ENCODE results near the gene TRPC5OS. TPM values are rescaled to one million over a fixed set of nuclear protein-coding genes. Genes with fewer than 3 reads are reported as not detected.

TRPC5OS gene
- total and polyA plus RNA-seq, 2 of the 8 experiments (the other 6 are each of a cell fraction or from before 2014, with no cell fraction given) = not detected

GRCh38 chrX:111888600-111888999 is 12.6 kb downstream of the TRPC5OS start:
- no peaks in the 10 kb centered on the region for H3K79me2 ChIP-seq (ENCODE audit: control insufficient read depth in 1 of 2, insufficient read depth in 2 of 2, low read length in 2 of 2)
- H3K23me2 ChIP-seq (ENCODE audit: low read depth, low read length) = no peaks in the 10 kb centered on the region
- H3K23ac ChIP-seq (ENCODE audit: insufficient read length) = no peak overlapping the region
- H4K20me1 ChIP-seq (replicated peaks in 1 of 2; ENCODE audit: control insufficient read depth in 1 of 2, insufficient read depth in 2 of 2, low read length in 2 of 2) = no peaks in the 10 kb centered on the region
- H2BK12ac ChIP-seq (ENCODE audit: low read depth, low read length) = no peak overlapping the region
- no peak overlapping the region for H3K18ac ChIP-seq (ENCODE audit: extremely low read depth, low read length)
- H4K5ac ChIP-seq (ENCODE audit: insufficient read length, low read depth, low read length) = no peak overlapping the region
- CTCF ChIA-PET (ENCODE audit: partially characterized antibody) = interaction anchor here (1.2 kb wide), 1 partner anchor 19 kb away, joined by 3 read pairs; no protein-coding TSS in a partner anchor
- H4K8ac ChIP-seq (ENCODE audit: extremely low read depth, insufficient read depth, low read length) = no peak overlapping the region
- no peaks in the 10 kb centered on the region for H3K79me1 ChIP-seq (ENCODE audit: low read depth, low read length)
- POLR2A ChIA-PET (ENCODE audit: partially characterized antibody) = no interaction called here
- H3K9ac ChIP-seq (replicated peaks in 1 of 4; ENCODE audit: extremely low read depth in 1 of 4, low read depth in 3 of 4, low read length in 3 of 4) = no peak overlapping the region
- H3K4ac ChIP-seq (replicated peaks; ENCODE audit: insufficient read length, low read depth, low read length) = no peak overlapping the region
- TF ChIP-seq MAFK (IDR thresholded peaks at IDR 0.05; ENCODE audit: low read depth, low read length) (no peak), EGR1 (IDR thresholded peaks at IDR 0.05; ENCODE audit: borderline replicate concordance, low read depth, low read length) (no peak), SIX5 (IDR thresholded peaks at IDR 0.05; ENCODE audit: low read depth, low read length) (no peak), NANOG (IDR thresholded peaks at IDR 0.05; ENCODE audit: insufficient read depth, low read depth, low read length, poor library complexity, severe bottlenecking) (no peak), CTBP2 (IDR thresholded peaks at IDR 0.05; ENCODE audit: borderline replicate concordance, insufficient read depth, insufficient read length, low read length) (no peak)
- TF ChIP-seq, protein P1, sequence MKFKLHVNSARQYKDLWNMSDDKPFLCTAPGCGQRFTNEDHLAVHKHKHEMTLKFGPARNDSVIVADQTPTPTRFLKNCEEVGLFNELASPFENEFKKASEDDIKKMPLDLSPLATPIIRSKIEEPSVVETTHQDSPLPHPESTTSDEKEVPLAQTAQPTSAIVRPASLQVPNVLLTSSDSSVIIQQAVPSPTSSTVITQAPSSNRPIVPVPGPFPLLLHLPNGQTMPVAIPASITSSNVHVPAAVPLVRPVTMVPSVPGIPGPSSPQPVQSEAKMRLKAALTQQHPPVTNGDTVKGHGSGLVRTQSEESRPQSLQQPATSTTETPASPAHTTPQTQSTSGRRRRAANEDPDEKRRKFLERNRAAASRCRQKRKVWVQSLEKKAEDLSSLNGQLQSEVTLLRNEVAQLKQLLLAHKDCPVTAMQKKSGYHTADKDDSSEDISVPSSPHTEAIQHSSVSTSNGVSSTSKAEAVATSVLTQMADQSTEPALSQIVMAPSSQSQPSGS (IDR thresholded peaks at IDR 0.05; ENCODE audit: low read length) = no peak
- no peak overlapping the region for H3K27ac ChIP-seq (ENCODE audit: low read depth, low read length)
- H3K56ac ChIP-seq (replicated peaks; ENCODE audit: insufficient read length, low read depth, low read length) = no peak overlapping the region
- no peak overlapping the region for H2BK5ac ChIP-seq (ENCODE audit: low read depth, low read length)
- no peak overlapping the region for H2AK5ac ChIP-seq (ENCODE audit: low read depth, low read length)
- no peak overlapping the region for H2AFZ ChIP-seq (ENCODE audit: low read length)
- no peak for DNase-seq (ENCODE audit: low read depth in 1 of 2, low spot score in 2 of 2)
- no peak overlapping the region for H2BK20ac ChIP-seq (ENCODE audit: low read length)
- H4K91ac ChIP-seq (replicated peaks; ENCODE audit: insufficient read length, low read length) = no peak overlapping the region
- no peak overlapping the region for H3K14ac ChIP-seq (ENCODE audit: insufficient read length)
- 75% methylated on average over 1 of the region's 3 CpGs; no CpG with 5 or more reads in 1 of the 2 experiments for WGBS, 2 experiments (ENCODE audit: extremely low coverage in 1 of 2, insufficient coverage in 1 of 2, insufficient read length in 1 of 2, insufficient replicate concordance in 2 of 2, low coverage in 1 of 2, low lambda C conversion rate in 2 of 2, missing lambda C conversion rate in 1 of 2)
- no peak overlapping the region for H2BK15ac ChIP-seq (ENCODE audit: low read length)
- H3K4me3 ChIP-seq (ENCODE audit: extremely low read depth in 1 of 4, insufficient read depth in 2 of 4, low read depth in 3 of 4, low read length in 4 of 4) = no peak overlapping the region
- H3K9me3 ChIP-seq (ENCODE audit: insufficient read depth in 2 of 2, low read depth in 1 of 2, low read length in 1 of 2) = no peaks in the 10 kb centered on the region
- no peaks in the 10 kb centered on the region for H3K4me1 ChIP-seq (replicated peaks in 1 of 4; ENCODE audit: control insufficient read depth in 3 of 4, insufficient read depth in 4 of 4, low read length in 3 of 4)
- H3K4me2 ChIP-seq (ENCODE audit: insufficient read depth in 1 of 2, low read depth in 2 of 2, low read length in 2 of 2) = no peak overlapping the region
- no peak overlapping the region for H2BK120ac ChIP-seq (replicated peaks; ENCODE audit: low read depth, low read length)
- FAIRE-seq = no peak
- H3K27me3 ChIP-seq (replicated peaks in 1 of 4; ENCODE audit: control insufficient read depth in 3 of 4, extremely low read depth in 1 of 4, insufficient read depth in 3 of 4, low read length in 3 of 4) = no peaks in the 10 kb centered on the region
- no peaks in the 10 kb centered on the region for H3K36me3 ChIP-seq (ENCODE audit: control insufficient read depth in 2 of 4, insufficient read depth in 4 of 4, low read length in 3 of 4)
